Vagina (tissue), 2 donors: Measurements from ENCODE around the gene ATP7A.

Source experiments
- POLR2A ChIP-seq, 2 donors: fragments of 450-650 bp; IDR thresholded peaks; one replicate each; pipeline ENCODE4 v1.6.1; 2017; ENCODE audit warnings: antibody characterized with exemption in 2 of 2, mild to moderate bottlenecking in 2 of 2, moderate library complexity in 2 of 2
- TF ChIP-seq, protein P1 (sequence below), 3 experiments: fragments of 450-650 bp in 2 of 3; fragments of 200-600 bp in 1 of 3; sonication (generic) in 1 of 3; IDR thresholded peaks; one replicate each; pipeline ENCODE4 v1.5.1; 2017 to 2019; ENCODE audit warnings: antibody characterized with exemption in 3 of 3, mild to moderate bottlenecking in 2 of 3, moderate library complexity in 2 of 3

DNA sequence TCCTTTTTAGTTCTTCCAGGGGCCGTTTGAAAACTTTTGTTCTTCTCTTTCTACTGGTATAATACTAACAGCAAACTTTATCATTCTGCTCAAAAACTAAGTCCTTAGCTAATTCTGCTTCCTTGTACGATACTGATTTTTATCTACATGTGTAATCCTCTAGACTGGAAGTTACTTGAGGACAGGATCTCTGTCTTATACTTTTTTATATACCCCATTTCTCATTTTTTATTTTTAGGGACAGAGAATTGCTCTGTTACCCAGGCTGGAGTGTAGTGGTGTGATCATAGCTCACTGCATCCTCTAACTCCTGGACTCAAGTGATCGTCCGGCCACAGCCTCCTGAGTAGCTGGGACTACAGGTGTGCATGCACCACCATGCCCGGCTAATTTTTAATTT is 9.0 kb upstream of the ATP7A start:
- TF ChIP-seq, protein P1, sequence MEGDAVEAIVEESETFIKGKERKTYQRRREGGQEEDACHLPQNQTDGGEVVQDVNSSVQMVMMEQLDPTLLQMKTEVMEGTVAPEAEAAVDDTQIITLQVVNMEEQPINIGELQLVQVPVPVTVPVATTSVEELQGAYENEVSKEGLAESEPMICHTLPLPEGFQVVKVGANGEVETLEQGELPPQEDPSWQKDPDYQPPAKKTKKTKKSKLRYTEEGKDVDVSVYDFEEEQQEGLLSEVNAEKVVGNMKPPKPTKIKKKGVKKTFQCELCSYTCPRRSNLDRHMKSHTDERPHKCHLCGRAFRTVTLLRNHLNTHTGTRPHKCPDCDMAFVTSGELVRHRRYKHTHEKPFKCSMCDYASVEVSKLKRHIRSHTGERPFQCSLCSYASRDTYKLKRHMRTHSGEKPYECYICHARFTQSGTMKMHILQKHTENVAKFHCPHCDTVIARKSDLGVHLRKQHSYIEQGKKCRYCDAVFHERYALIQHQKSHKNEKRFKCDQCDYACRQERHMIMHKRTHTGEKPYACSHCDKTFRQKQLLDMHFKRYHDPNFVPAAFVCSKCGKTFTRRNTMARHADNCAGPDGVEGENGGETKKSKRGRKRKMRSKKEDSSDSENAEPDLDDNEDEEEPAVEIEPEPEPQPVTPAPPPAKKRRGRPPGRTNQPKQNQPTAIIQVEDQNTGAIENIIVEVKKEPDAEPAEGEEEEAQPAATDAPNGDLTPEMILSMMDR (IDR thresholded peaks at IDR 0.05), result no peak
- no peak for TF ChIP-seq POLR2A (IDR thresholded peaks at IDR 0.05)
